Stimulated activated naive CD4-positive, alpha-beta T cell (primary cell): Measurements from ENCODE around the gene GABRA5.
"Not testable (repeated sequence)": the region's sequence is repeated elsewhere in the genome, so short reads cannot be mapped to it uniquely, and the experiment has no call there.

Experiments
- DNase-seq, 6 experiments: peaks; one replicate each; lab custom pipeline; 2025; lab: John Stamatoyannopoulos, UW

GABRA5 gene

GRCh38 chr15:26866298-26867199, at the start of gene GABRA5:
GABRA5 (plus strand) TSS chr15:26867062; CDS start chr15:26869249, 2,187 bp downstream.
- no peak for DNase-seq

- not testable (repeated sequence) for DNase-seq
These were observed 35.7 kb upstream of the GABRA5 start for GRCh38 chr15:26831191-26831590.

- DNase-seq, result no peak
These were observed 34.9 kb upstream of the GABRA5 start for GRCh38 chr15:26831951-26832350.

DNA sequence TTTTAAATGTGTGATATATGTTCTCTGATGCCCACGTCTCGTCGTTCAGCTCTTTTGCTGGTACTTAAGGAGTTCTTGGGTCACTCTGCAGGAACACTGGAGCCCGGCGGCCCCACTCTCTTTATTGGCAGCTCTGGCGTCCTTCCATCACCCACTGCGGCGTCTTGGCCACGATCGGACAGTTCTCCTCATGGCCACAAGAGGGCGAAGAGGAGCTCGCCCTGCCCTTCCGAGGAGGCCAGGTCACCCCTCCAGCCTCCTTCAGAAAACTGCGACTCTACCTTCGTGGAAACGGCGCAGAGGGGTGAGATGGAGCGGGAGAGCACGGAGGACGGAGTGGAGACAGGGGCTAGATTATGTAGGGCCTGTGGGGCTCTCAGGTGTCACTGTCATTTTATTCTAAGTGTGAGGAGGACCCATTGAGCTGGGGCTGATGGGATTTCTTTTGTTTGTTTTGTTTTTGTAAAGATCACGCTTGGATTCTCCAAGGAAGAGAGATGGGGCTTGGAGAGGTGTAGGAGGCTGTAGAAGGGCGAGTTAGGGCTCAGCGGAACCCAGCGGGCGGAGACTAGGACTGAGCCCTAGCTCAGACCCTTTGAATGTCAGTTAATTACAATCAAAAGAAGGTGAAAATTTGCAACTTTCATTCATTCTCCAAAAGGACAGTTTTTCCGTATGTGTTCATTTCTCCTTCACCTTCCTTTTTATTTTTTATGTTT, 28.0 kb upstream of the GABRA5 start:
- DNase-seq, result no peak

DNA sequence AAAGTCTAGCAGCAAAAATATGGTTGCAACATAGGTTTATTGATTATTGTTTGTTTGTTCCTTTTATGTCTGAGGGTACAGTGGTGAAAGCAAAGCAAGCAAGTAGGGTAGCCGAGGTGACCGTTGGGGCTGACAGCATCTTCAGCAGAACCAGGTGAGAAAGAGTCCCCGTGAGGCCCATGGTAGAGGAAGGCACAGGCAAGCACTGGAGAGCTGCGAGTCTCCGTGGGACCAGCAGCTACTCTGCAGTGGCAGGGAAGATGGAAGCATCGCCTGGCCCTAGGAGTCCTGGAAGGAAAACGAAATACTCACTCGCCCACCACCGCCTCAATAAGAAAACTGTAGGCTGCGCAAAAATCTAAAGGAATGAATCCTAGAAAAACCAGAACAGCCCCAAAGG, 25.3 kb upstream of the GABRA5 start:
- DNase-seq, result no peak

GRCh38 chr15:26841941-26842340, 24.9 kb upstream of the GABRA5 start:
- DNase-seq, result no peak

DNA sequence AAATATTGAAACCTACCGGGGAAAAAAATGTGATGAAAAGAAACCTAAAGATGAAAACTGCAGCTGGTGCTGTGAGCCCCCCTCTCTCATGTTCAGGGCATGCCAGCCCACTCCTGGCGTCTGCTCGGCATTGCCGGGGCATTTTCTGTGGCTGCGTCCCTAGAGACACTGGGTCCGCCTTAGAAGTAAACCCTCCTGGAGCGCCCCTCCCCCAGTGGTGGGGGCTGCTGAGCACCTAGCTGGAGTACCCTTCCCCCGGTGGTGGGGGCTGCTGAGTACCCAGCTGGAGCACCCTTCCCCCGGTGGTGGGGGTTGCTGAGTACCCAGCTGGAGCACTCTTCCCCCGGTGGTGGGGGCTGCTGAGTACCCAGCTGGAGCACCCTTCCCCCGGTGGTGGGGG, 24.5 kb upstream of the GABRA5 start:
- DNase-seq, result no peak

- DNase-seq, result no peak
These were observed 22.0 kb upstream of the GABRA5 start for GRCh38 chr15:26844901-26845300.

DNA sequence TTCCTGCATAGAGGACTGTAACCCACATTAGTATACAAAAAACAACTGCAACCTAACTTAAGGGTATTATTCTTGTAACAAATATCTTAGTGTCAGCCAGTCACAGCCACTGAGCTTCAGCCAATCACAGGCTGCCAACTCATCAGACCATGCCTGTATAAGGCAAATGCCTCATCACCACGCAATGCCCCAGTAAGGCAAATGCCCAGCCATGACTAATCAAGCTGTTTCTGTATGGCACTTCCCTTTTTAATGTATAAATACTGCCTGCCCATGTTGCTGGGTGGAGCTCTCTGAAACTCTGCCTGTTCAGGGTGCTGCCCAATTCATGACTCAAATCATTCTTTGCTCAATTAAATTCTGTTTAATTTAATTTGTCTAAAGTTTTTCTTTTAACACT, 18.4 kb upstream of the GABRA5 start:
- no peak for DNase-seq

GRCh38 chr15:26850161-26850560, 16.7 kb upstream of the GABRA5 start:
- DNase-seq, result no peak

DNA sequence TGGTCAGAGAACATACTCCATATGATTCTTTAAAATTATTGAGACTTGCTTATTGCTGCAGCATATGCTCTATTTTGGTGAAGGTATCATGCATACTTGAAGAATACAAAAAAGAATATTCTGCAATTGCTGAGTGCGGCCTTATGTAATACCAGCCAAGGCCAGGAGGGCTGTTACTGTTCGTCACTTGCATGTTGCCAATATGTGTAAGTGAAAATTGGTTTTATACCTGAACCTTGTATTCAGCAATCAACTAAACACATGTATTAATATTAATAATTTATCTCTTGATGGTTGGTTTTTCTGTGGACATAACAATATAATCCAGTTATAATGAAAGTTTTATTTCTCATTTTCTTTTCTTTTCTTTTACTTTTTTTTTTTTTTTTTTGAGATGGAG, 13.9 kb upstream of the GABRA5 start:
- no peak for DNase-seq

DNA sequence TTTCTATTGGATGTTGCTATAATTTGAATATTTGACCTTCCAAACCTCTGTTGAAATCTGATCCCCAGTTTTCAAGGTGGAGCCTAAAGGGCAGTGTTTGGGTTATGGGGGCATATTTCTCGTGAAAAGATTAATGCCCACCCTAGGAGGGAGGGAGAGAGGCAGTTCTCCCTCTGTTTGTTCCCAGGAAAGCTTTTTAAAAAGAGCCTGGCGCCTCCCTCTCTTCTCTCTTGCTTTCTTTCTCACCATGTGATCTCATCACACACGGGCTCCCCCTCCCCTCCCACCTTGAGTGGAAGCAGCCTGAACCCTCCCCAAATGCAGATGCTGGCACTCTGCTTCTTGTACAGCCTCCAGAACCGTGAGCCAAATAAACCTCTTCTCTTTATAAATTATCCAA, 12.4 kb upstream of the GABRA5 start:
- no peak for DNase-seq

- no peak for DNase-seq
These were observed 2.1 kb upstream of the GABRA5 start for GRCh38 chr15:26864664-26865191.

DNA sequence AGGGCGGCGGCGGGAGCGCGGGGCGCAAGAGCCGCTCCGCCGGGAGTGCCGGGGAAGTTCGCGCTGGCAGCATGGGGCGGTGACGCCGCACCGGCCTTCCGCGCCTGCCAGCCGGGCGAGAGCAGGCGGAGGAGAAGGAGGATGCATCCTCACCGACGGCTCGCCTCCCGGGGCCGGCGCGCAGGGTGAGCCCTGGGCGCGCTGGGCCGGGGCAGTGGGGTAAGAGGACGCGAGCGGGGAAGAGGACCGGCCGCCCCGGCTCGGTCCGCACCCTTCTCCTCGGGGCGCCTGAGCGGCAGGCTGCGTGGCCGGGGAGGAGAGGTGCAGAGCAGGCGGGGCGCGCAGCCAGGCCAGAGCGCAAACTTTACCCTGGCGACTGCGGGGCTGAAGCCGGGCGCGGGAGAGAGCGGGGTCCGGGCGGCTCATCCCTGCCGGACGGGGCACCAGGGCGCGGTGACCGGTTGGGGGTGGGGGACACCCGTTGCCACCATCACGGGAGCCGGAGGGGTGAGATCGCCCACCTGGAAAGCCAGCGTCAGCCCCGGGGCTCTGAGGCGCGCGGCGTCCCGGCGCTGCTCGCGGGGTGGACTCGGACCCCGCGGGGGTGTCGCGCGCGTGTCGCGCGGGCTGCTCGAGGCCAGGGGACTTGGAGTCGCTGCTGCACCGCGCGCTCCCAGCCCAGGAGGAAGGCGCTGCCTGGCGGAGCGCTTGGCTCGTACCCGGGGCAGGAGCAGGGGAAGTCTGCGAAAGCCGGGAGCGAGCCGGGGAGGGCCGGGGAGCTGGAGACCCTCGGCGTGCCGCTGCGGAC, 542 bp downstream of the GABRA5 start:
- DNase-seq, result no peak

- no peak for DNase-seq
These were observed 1.3 kb downstream of the GABRA5 start for GRCh38 chr15:26868029-26868685.

GRCh38 chr15:26869628-26870027, 2.8 kb downstream of the GABRA5 start:
- DNase-seq, result no peak

GRCh38 chr15:26870346-26870745, 3.5 kb downstream of the GABRA5 start:
- no peak for DNase-seq

GRCh38 chr15:26872206-26872605, 5.3 kb downstream of the GABRA5 start:
- DNase-seq, result no peak

GRCh38 chr15:26873846-26874245, 7.0 kb downstream of the GABRA5 start:
- DNase-seq, result no peak

DNA sequence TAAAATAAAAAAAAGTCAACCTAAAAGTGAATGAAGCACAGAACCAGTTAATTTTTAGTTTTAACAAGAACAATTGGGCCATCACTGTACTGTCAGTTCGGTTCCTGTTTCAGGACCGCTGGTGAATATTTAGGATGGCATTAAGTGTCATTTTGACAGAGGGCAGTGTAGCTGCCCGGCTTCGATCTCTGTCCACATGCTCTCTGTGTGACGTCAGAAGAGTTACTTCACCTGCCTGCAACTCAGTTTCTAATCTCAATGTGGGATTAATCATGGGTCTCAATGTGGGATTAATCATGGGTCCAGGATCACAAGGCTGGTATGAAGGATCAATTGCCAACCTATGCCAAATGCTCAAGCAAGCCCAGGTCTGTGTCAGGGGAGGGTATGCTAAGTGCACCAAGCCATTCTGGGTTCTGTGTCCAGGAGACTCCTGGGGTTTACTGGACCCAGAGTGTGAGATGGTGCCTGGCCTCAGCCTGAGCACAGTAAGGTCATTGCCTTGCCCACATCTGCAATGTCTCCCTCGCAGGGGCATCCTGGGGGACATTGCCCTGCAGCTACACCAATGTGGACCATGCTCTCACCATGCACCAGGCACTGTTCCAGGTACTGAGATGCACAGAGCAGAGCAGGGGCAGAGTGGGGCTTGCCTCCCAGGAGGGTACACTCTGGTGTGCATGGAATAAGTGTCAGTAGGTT, 8.1 kb downstream of the GABRA5 start:
- DNase-seq, result no peak

GRCh38 chr15:26875476-26875850, 8.6 kb downstream of the GABRA5 start:
- no peak for DNase-seq
